PFSK-1 (cell line): ENCODE measurements around the gene NDC80.

ENCODE experiments used
- SIN3A ChIP-seq: IDR thresholded peaks from 2 replicates; pipeline ENCODE4 v1.6.1; 2012; ENCODE audit warnings: mild to moderate bottlenecking, low read length, moderate library complexity, borderline replicate concordance; ENCODE audit not compliant: insufficient read depth
- TF ChIP-seq, protein P1 (sequence below), 2 experiments: IDR thresholded peaks; 2 replicates each; pipeline versions ENCODE4 v1.6.1 to v1.8.0; 2011 to 2012; ENCODE audit warnings: low read depth in 2 of 2, low read length in 2 of 2, control low read depth in 1 of 2, inconsistent platforms in 1 of 2, mild to moderate bottlenecking in 1 of 2, moderate library complexity in 1 of 2; ENCODE audit not compliant: insufficient read depth in 1 of 2

DNA sequence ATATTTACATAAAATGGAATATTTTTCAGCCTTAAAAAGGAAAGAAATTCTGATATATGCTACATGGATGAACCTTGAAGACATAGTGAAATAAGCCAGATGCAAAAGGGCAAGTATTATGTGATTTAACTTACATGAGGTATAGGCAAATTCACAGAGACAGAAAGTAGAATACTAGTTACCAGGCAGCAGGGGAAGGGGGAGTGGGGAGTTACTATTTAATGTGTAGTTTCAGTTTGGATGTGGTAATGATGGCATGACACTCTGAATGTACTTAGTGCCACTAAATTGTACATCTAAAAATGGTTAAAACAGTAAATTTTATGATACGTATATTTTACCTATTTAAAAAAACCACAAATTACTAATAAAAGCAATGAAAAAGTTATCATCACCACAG is 12.1 kb upstream of the NDC80 start:
- TF ChIP-seq, protein P1, sequence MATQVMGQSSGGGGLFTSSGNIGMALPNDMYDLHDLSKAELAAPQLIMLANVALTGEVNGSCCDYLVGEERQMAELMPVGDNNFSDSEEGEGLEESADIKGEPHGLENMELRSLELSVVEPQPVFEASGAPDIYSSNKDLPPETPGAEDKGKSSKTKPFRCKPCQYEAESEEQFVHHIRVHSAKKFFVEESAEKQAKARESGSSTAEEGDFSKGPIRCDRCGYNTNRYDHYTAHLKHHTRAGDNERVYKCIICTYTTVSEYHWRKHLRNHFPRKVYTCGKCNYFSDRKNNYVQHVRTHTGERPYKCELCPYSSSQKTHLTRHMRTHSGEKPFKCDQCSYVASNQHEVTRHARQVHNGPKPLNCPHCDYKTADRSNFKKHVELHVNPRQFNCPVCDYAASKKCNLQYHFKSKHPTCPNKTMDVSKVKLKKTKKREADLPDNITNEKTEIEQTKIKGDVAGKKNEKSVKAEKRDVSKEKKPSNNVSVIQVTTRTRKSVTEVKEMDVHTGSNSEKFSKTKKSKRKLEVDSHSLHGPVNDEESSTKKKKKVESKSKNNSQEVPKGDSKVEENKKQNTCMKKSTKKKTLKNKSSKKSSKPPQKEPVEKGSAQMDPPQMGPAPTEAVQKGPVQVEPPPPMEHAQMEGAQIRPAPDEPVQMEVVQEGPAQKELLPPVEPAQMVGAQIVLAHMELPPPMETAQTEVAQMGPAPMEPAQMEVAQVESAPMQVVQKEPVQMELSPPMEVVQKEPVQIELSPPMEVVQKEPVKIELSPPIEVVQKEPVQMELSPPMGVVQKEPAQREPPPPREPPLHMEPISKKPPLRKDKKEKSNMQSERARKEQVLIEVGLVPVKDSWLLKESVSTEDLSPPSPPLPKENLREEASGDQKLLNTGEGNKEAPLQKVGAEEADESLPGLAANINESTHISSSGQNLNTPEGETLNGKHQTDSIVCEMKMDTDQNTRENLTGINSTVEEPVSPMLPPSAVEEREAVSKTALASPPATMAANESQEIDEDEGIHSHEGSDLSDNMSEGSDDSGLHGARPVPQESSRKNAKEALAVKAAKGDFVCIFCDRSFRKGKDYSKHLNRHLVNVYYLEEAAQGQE (IDR thresholded peaks at IDR 0.05; ENCODE audit: insufficient read depth in 1 of 2, low read depth in 2 of 2, low read length in 2 of 2), result no peak
- no peak for TF ChIP-seq SIN3A
